ENCODE measurements around the gene SPNS3. TPM values are rescaled to one million over a fixed set of nuclear protein-coding genes. Genes with fewer than 3 reads are reported as not detected.

Gene SPNS3
- total RNA-seq, 4 donors from 2014 or later: 1.7 TPM; not detected in 3

DNA sequence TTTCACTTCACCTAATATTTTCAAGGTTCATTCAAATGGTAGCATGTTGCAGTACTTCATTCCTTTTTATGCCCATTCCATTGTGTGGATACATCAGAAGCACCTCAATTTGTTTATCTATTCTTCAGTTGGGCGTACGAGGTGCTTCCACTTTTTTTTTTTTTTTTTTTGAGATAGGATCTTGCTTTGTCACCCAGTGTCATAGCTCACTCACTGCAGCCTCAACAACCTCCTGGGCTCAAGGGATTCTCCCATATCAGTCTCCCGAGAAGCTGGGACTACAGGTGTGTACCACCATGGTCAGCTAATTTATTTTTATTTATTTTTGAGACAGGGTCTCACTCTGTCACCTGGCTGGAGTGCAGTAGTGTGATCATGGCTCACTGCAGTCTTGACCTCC, 22.5 kb upstream of the SPNS3 start:
- TF ChIP-seq, protein P1, sequence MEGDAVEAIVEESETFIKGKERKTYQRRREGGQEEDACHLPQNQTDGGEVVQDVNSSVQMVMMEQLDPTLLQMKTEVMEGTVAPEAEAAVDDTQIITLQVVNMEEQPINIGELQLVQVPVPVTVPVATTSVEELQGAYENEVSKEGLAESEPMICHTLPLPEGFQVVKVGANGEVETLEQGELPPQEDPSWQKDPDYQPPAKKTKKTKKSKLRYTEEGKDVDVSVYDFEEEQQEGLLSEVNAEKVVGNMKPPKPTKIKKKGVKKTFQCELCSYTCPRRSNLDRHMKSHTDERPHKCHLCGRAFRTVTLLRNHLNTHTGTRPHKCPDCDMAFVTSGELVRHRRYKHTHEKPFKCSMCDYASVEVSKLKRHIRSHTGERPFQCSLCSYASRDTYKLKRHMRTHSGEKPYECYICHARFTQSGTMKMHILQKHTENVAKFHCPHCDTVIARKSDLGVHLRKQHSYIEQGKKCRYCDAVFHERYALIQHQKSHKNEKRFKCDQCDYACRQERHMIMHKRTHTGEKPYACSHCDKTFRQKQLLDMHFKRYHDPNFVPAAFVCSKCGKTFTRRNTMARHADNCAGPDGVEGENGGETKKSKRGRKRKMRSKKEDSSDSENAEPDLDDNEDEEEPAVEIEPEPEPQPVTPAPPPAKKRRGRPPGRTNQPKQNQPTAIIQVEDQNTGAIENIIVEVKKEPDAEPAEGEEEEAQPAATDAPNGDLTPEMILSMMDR (IDR thresholded peaks at IDR 0.05; ENCODE audit: low read depth): no peak

DNA sequence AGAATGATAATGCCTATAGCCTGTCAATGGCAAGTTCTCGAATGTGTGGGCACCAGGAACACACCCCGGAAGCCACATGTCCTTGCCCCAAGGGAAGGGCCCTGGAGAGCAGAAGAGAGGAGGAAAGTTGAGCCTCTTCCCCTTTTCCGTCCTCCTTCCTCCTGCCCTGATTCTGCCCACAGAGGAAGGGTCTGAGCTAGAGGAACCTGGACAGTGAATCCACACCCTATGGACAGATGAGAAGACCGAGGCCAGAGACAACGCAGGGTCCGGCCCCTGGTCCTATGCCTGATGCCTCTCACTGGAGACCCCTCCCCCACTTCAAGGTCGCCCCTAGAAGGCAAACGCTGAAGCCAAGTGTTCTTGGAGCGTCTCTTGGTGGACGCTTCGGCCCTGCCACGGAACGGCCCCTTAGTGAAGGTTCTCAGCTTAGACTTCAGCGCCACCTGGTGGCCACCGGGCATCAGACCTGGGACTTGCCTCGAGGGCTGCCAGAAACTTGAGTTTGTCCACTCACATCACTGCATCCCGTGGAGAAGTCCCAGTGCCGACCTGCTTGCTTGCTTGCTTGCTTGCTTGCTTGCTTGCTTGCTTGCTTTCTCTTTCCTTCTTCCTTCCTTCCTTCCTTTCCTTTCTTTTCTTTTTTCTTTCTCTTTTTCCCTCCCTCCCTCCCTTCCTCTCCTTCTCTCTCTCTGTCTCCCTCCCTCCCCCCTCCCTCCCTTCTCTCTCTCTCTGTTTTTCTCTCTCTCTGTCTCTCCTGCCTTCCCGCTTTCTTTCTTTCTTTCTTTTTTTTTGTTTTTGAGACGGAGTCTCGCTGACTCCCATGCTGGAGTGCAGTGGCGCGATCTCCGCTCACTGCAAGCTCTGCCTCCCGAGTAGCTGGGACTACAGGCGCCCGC, 20.6 kb upstream of the SPNS3 start:
- TF ChIP-seq, protein P1 (IDR thresholded peaks at IDR 0.05; ENCODE audit: low read depth): no peak

- TF ChIP-seq, protein P1 (IDR thresholded peaks at IDR 0.05; ENCODE audit: low read depth): no peak
Observed at GRCh38 chr17:4417129-4417667, 16.5 kb upstream of the SPNS3 start.

GRCh38 chr17:4420692-4421131, 13.0 kb upstream of the SPNS3 start:
- TF ChIP-seq, protein P1 (IDR thresholded peaks at IDR 0.05; ENCODE audit: low read depth): no peak

DNA sequence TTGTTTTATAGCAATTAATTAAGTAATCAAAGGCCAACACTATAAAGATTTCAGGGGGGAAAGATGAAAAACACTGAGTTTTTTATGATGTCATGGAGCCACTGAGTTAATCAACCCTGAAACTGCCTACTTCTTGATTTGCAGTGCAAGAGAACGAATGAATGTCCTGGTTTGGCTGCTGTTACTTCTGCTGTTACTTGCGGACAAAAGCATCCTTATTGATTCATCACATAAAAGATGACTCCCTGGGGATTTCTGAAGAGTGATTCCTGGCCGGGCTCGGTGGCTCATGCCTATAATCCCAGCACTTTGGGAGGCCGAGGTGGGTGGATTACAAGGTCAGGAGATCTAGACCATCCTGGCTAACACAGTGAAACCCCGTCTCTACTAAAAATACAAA, 10.9 kb upstream of the SPNS3 start:
- TF ChIP-seq, protein P1 (IDR thresholded peaks at IDR 0.05; ENCODE audit: low read depth): no peak

DNA sequence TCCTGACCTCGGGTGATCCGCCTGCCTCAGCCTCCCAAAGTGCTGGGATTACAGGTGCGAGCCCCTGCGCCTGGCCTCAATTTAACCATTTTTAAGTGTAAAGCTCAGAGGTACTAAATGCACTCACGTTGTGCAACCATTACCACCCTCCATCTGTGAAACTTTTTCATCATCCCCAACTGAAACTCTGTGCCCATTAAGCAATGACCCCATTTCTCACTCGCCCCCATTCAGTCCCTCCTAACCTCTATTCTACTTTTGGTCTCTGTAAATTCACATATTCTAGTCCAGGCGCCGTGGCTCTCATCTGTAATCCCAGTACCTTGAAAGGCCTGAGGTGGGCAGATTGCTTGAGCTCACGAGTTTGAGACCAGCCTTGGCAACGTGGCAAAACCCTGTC, 8.3 kb upstream of the SPNS3 start:
- TF ChIP-seq, protein P1 (IDR thresholded peaks at IDR 0.05; ENCODE audit: low read depth): no peak

GRCh38 chr17:4426499-4427208, 7.1 kb upstream of the SPNS3 start:
- TF ChIP-seq, protein P1 (IDR thresholded peaks at IDR 0.05; ENCODE audit: low read depth): no peak
